ENCODE results near the gene GRIK2. TPM values are rescaled to one million over a fixed set of nuclear protein-coding genes. Genes with fewer than 3 reads are reported as not detected.
"Not testable (repeated sequence)": the region's sequence is repeated elsewhere in the genome, so short reads cannot be mapped to it uniquely, and the experiment has no call there.

Gene GRIK2
- total and polyA plus RNA-seq, 9 donors, result 0.12 to 4.1 (median 0.89) TPM; not detected in 1

DNA sequence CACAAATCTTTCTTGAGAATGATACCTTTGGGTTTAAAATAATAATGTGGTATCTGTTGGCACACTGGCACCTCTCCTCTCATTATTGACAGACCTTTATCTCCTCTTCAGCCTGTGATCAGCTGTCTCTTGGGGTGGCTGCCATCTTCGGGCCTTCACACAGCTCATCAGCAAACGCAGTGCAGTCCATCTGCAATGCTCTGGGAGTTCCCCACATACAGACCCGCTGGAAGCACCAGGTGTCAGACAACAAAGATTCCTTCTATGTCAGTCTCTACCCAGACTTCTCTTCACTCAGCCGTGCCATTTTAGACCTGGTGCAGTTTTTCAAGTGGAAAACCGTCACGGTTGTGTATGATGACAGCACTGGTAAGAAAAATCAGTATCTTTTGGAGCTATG lies 232.8 kb downstream of the GRIK2 start:
- Histone ChIP-seq H3K9me3 (no peaks in the 10 kb centered on the region), H3K27me3 (no peaks in the 10 kb centered on the region), H3K36me3 (no peaks in the 10 kb centered on the region), H3K4me3 (no peak overlapping the region), H3K27ac (no peak overlapping the region), H3K4me1 (ENCODE audit: insufficient read depth) (no peaks in the 10 kb centered on the region)
- WGBS, 3 donors, result 76 to 87% (median 84%) methylated on average over 6 of the region's 6 CpGs
- no peak for TF ChIP-seq POLR2A (IDR thresholded peaks at IDR 0.05)
- no peak for TF ChIP-seq EP300 (IDR thresholded peaks at IDR 0.05)
- TF ChIP-seq, protein P1, sequence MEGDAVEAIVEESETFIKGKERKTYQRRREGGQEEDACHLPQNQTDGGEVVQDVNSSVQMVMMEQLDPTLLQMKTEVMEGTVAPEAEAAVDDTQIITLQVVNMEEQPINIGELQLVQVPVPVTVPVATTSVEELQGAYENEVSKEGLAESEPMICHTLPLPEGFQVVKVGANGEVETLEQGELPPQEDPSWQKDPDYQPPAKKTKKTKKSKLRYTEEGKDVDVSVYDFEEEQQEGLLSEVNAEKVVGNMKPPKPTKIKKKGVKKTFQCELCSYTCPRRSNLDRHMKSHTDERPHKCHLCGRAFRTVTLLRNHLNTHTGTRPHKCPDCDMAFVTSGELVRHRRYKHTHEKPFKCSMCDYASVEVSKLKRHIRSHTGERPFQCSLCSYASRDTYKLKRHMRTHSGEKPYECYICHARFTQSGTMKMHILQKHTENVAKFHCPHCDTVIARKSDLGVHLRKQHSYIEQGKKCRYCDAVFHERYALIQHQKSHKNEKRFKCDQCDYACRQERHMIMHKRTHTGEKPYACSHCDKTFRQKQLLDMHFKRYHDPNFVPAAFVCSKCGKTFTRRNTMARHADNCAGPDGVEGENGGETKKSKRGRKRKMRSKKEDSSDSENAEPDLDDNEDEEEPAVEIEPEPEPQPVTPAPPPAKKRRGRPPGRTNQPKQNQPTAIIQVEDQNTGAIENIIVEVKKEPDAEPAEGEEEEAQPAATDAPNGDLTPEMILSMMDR (IDR thresholded peaks at IDR 0.05), result no peak
- no peak for DNase-seq
- intact Hi-C loops (cut with DNase I), result no loop called here

DNA sequence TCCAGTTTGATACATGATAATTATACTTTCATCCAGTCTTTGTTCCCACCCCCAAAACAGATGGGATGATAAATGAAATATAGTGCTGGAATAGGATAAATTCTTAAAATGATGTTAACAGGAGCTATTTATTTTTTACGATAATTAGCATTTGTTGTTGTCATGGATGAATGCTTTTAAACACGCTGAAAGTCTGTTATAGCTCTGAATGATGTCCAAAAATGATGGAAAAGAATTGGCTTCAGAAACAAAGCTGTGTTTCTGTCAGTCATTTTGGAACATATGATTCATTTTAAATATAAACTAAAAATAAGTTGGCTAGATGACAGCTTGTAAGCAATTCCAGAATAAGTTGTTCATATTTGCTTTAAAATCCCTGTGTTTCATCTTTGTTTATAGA lies 237.4 kb downstream of the GRIK2 start:
- Histone ChIP-seq H3K4me1 (ENCODE audit: insufficient read depth) (no peaks in the 10 kb centered on the region), H3K36me3 (no peaks in the 10 kb centered on the region), H3K27me3 (no peaks in the 10 kb centered on the region), H3K9me3 (no peaks in the 10 kb centered on the region), H3K4me3 (no peak overlapping the region), H3K27ac (no peak overlapping the region)
- intact Hi-C loops (cut with DNase I), result no loop called here
- TF ChIP-seq EP300 (IDR thresholded peaks at IDR 0.05) (no peak), POLR2A (IDR thresholded peaks at IDR 0.05) (no peak)
- TF ChIP-seq, protein P1 (IDR thresholded peaks at IDR 0.05), result no peak
- WGBS, 3 donors, result 64 to 86% (median 71%) methylated on average over 2 of the region's 2 CpGs
- no peak for DNase-seq

DNA sequence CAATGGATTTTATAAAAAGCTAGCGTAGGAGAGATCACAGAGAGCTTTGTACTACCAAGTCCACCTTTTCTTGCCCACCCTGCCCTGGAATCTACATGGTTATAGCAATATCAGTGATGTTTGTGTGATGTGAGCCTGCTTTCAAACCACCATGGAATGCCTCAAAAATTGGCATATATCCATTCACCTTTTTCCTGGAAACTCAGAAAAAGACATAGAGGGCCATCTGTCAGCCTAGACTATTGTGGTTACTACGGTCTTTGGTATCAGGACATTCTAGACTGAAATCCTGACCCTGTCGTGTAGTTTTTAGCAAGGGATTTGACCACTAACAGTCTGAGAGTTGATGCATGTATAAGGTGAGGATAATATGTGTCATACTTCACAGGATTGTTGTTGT lies 239.6 kb downstream of the GRIK2 start:
- intact Hi-C loops (cut with DNase I), result no loop called here
- Histone ChIP-seq H3K4me3 (no peak overlapping the region), H3K4me1 (ENCODE audit: insufficient read depth) (no peaks in the 10 kb centered on the region), H3K36me3 (no peaks in the 10 kb centered on the region), H3K27ac (no peak overlapping the region), H3K9me3 (no peaks in the 10 kb centered on the region), H3K27me3 (no peaks in the 10 kb centered on the region)
- TF ChIP-seq EP300 (IDR thresholded peaks at IDR 0.05), result no peak
- no peak for TF ChIP-seq POLR2A (IDR thresholded peaks at IDR 0.05)
- TF ChIP-seq, protein P1 (IDR thresholded peaks at IDR 0.05), result no peak
- WGBS, 3 donors, result 85 to 93% (median 90%) methylated on average over 3 of the region's 3 CpGs
- no peak for DNase-seq

DNA sequence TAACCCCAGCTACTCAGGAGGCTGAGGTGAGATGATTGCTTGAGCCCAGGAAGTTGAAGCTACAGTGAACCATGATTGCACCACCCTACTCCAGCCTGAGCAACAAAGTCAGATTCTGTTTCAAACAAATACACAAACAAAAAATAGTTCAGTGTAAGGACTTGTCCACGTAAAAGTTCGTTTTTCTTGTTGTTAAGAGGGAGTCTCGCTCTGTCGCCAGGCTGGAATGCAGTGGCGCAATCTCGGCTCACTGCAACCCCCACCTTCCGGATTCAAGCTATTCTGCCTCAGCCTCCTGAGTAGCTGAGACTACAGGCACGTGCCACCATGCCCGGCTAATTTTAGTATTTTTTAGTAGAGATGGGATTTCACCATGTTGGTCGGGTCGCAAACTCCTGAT lies 245.4 kb downstream of the GRIK2 start:
- H3K4me1 ChIP-seq (ENCODE audit: insufficient read depth); intact Hi-C loops (cut with DNase I); DNase-seq; H3K4me3 ChIP-seq; H3K9me3 ChIP-seq; H3K27ac ChIP-seq; H3K27me3 ChIP-seq; H3K36me3 ChIP-seq: not testable (repeated sequence)
- WGBS, 3 donors, result 89 to 94% (median 90%) methylated on average over 11 of the region's 11 CpGs

DNA sequence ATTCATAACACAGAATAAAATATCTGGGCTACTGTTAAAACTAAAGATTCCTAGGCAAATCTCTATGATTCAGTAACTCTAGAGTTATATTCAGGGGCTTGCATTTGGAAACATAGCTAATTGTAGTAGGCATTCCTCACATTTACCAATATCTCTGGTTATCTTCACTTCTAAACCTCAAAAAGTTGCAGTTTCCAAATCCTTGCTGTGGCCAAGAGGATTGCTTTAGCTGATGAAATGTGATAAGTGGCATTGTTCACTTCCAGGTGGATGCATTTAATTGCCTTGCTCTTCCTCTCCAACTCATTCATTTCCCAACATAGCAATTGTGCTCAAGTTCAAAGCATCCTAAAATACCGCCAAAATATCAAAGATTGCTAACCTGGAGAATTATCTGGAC lies 246.6 kb downstream of the GRIK2 start:
- no peaks in the 10 kb centered on the region for H3K9me3 ChIP-seq
- H3K36me3 ChIP-seq, result no peaks in the 10 kb centered on the region
- no peaks in the 10 kb centered on the region for H3K4me1 ChIP-seq (ENCODE audit: insufficient read depth)
- no peak for DNase-seq
- no peaks in the 10 kb centered on the region for H3K27me3 ChIP-seq
- TF ChIP-seq, protein P1 (IDR thresholded peaks at IDR 0.05), result no peak
- TF ChIP-seq POLR2A (IDR thresholded peaks at IDR 0.05) (no peak), EP300 (IDR thresholded peaks at IDR 0.05) (no peak)
- intact Hi-C loops (cut with DNase I), result no loop called here
- WGBS, 3 donors, result 78 to 89% (median 86%) methylated on average over 1 of the region's 1 CpG
- H3K4me3 ChIP-seq, result no peak overlapping the region
- no peak overlapping the region for H3K27ac ChIP-seq

Measured in ovary (tissue), 9 donors.